GM18499 (cell line): Measurements from ENCODE around the gene CPT1A.

Experiments used
- ATAC-seq: cut with Tn5 transposase; IDR thresholded peaks from one replicate; pipeline ENCODE4 v1.9.1; 2021; ENCODE audit warnings: moderate number of reproducible peaks; ENCODE audit not compliant: insufficient read depth, unreplicated experiment

CPT1A gene

GRCh38 chr11:68806931-68807844 is 34.5 kb downstream of the CPT1A start:
- no peak for ATAC-seq

- ATAC-seq = no peak
Measured at GRCh38 chr11:68804786-68805185, 36.9 kb downstream of the CPT1A start.

DNA sequence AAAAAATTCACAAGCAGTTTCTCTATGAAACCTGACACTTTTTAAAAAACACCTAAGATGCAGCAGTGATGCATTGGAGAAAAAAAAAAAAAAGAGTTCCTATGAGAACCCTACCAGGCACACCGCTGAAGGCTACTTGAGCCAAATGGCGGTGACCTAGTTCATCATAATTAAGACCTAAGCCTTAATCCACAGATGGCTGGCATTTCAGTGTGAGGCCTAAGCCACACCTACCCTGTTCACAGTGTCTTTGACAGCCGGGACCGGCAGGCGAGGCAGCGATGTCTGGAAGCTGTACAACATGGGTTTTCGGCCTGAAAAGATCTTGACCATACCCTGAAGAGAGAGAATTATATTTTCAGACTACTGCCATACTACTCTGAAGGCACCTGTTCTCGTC is 38.0 kb downstream of the CPT1A start:
- no peak for ATAC-seq

DNA sequence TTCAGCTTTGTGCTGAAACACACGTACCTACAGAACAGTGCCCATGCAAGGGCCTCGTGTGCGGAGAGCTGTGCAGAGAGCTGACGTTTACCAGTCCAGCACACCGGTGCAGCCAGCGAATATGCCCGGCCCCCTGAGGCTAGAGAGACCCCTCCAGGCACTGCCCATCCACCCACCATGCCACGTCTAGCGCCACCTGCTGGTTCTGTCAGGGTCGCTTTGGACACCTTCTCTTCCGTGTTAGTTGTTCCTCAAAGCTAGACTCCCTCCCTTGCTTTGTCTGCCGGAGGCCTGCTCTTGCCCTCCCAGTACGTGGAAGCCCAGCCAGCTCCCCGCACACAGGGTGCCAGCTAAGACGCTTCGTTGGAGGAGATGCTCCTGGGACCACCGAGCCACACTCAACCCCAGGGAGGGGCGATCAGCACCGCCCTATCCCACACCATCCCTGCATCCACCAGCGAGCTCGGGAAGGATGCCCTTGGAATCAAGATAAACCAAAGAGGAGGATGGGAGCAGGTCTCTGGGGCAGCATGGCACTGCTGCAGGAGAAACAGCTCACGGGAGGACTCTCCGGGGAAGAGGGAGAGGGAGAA is 43.4 kb downstream of the CPT1A start:
- ATAC-seq = no peak

GRCh38 chr11:68796801-68797200 is 44.9 kb downstream of the CPT1A start:
- no peak for ATAC-seq

DNA sequence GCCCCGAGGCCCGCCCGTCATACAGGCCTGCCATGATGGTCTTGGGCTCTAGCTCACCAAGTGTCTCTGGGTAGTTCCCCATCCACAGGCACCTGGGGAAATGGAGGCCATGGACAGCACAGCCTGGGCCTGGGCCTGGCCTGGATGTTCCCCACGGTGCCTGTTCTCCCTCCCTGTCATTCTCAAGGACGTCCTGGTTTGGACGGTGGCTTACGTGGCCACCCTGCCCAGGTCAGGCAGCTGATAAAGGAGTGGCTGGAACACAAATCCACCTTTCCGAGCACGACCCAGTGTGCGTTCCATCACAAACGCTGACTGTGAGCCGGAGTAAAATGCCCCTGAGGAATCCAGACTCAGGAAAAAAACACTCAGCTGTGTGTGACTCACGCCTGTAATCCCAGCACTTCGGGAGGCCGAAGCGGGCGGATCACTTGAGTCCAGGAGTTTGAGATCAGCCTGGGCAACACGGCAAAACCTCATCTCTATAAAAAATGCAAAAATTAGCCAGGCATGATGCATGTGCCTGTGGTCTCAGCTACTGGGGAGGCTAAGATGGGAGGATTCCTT is 49.2 kb downstream of the CPT1A start:
- no peak for ATAC-seq

GRCh38 chr11:68784653-68785052 is 57.1 kb downstream of the CPT1A start:
- ATAC-seq = no peak

- no peak for ATAC-seq
Measured at GRCh38 chr11:68783216-68783821, 58.4 kb downstream of the CPT1A start.

- no peak for ATAC-seq
Measured at GRCh38 chr11:68782711-68783110, 59.0 kb downstream of the CPT1A start.

- ATAC-seq = no peak
Measured at GRCh38 chr11:68780829-68781228, 60.9 kb downstream of the CPT1A start.

GRCh38 chr11:68778205-68778604 is 63.5 kb downstream of the CPT1A start:
- no peak for ATAC-seq

DNA sequence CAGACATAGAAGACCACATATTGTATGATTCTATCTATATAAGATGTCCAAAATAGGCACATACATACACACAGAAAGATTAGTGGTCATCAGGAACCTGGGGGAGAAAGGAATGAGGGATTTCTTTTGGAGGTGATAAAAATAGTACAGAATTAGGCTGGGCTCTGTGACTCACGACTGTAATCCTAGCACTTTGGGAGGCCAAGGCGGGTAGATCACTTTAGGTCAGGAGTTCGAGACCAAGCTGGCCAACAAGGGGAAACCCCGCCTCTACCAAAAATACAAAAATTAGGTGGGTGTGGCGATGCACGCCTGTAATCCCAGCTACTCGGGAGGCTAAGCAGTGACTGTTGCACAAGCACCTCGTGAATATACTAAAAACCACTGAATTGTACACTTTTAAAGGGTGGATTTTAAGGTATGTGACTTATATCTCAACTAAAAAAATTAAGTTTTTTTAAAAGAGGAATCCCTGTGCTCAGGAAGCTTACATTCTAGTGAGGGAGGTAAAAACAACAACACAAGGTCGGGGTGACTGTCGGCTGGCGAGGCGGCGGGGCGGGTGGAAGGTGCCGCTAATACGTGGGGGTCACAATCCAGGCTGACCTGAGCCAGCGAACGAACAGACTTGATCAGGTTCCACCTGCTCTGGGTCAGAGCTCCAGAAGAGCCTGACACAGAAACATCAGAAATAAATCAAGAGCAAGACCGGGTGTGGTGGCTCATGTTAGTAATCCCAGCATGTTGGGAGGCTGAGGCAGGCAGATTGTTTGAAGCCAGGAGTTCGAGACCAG is 65.1 kb downstream of the CPT1A start:
- no peak for ATAC-seq

- no peak for ATAC-seq
Measured at GRCh38 chr11:68775951-68776388, 65.7 kb downstream of the CPT1A start.

DNA sequence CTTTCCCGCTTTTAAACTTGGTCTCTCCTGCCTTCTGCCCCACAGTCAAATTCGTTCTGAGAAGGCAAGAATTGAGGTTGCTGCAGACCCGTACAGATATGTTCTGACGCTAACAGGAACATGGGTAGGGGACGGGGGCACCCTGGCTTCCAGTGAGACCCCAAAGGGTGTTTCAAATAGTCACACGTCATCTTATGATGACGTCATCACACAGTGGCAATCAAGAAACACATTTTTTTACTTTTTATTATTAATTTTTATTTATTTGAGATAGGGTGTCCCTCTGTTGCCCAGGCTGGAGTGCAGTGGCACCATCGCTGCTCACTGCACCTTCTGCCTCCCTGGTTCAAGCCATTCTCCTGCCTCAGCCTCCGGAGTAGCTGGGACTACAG is 67.5 kb downstream of the CPT1A start:
- ATAC-seq = no peak

GRCh38 chr11:68773521-68774193 is 68.1 kb downstream of the CPT1A start:
- ATAC-seq = no peak

- ATAC-seq = no peak
Measured at GRCh38 chr11:68772936-68773335, 68.8 kb downstream of the CPT1A start.

- ATAC-seq = no peak
Measured at GRCh38 chr11:68770781-68771180, 70.9 kb downstream of the CPT1A start.

DNA sequence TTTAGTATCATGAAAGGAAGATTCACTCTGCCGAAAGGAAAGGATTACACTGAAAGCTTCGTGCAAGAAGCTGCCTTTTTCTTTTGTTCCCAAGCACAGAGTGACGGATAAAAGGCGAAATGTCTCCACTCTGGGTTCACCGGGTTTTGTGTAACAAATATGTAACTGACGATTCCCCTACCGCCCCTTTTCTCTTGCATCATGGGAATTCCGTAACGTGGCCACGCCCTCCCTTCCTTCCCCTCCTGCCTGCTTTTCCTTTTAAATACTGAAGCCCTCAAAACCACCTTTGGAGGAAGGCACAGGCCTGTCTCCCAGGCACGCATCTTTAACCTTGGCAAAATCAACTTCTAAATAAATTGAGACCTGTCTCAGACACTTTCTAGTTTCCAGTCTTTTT is 74.0 kb downstream of the CPT1A start:
- ATAC-seq = no peak

- ATAC-seq = no peak
Measured at GRCh38 chr11:68766786-68767185, 74.9 kb downstream of the CPT1A start.

- ATAC-seq = no peak
Measured at GRCh38 chr11:68764746-68765145, 77.0 kb downstream of the CPT1A start.
